Neural cell (in vitro differentiated cells): Measurements from ENCODE around the gene OLFM3.

Experiments used
- POLR2AphosphoS5 ChIP-seq: IDR thresholded peaks from 2 replicates; pipeline ENCODE4 v1.6.1; 2012
- TAF1 ChIP-seq: IDR thresholded peaks from 2 replicates; pipeline ENCODE4 v1.6.1; 2012; ENCODE audit warnings: low read depth
- TF ChIP-seq, protein P1 (sequence below): fragments of 450-650 bp; IDR thresholded peaks from 2 replicates; pipeline ENCODE4 v1.5.1; 2014; ENCODE audit warnings: antibody characterized with exemption, mild to moderate bottlenecking, moderate library complexity; ENCODE audit not compliant: poor library complexity, severe bottlenecking
- TF ChIP-seq, protein P2 (sequence below): IDR thresholded peaks from 2 replicates; pipeline ENCODE4 v1.6.1; 2012; ENCODE audit warnings: borderline replicate concordance

DNA sequence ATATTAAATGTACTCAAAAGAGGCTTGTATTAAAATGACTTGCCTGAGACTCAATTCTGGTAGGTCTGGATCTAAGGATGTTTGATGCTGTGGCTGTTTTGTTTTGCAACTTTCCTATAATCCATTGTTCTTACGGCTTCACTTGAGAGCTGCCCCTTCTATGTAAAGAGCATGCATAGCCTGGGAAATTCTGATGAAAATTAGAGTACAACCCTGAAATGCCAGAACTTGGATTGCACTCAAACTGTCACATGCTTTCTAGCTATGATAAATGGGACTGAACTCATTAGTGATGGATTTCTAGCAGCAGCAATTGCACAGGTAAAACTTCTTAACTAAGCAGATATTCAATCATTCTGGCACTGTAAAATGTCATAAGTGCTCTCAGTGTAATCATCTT, 67.9 kb downstream of the OLFM3 start:
- TF ChIP-seq, protein P1, sequence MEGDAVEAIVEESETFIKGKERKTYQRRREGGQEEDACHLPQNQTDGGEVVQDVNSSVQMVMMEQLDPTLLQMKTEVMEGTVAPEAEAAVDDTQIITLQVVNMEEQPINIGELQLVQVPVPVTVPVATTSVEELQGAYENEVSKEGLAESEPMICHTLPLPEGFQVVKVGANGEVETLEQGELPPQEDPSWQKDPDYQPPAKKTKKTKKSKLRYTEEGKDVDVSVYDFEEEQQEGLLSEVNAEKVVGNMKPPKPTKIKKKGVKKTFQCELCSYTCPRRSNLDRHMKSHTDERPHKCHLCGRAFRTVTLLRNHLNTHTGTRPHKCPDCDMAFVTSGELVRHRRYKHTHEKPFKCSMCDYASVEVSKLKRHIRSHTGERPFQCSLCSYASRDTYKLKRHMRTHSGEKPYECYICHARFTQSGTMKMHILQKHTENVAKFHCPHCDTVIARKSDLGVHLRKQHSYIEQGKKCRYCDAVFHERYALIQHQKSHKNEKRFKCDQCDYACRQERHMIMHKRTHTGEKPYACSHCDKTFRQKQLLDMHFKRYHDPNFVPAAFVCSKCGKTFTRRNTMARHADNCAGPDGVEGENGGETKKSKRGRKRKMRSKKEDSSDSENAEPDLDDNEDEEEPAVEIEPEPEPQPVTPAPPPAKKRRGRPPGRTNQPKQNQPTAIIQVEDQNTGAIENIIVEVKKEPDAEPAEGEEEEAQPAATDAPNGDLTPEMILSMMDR: no peak
- TF ChIP-seq TAF1 (no peak), POLR2AphosphoS5 (no peak)
- TF ChIP-seq, protein P2, sequence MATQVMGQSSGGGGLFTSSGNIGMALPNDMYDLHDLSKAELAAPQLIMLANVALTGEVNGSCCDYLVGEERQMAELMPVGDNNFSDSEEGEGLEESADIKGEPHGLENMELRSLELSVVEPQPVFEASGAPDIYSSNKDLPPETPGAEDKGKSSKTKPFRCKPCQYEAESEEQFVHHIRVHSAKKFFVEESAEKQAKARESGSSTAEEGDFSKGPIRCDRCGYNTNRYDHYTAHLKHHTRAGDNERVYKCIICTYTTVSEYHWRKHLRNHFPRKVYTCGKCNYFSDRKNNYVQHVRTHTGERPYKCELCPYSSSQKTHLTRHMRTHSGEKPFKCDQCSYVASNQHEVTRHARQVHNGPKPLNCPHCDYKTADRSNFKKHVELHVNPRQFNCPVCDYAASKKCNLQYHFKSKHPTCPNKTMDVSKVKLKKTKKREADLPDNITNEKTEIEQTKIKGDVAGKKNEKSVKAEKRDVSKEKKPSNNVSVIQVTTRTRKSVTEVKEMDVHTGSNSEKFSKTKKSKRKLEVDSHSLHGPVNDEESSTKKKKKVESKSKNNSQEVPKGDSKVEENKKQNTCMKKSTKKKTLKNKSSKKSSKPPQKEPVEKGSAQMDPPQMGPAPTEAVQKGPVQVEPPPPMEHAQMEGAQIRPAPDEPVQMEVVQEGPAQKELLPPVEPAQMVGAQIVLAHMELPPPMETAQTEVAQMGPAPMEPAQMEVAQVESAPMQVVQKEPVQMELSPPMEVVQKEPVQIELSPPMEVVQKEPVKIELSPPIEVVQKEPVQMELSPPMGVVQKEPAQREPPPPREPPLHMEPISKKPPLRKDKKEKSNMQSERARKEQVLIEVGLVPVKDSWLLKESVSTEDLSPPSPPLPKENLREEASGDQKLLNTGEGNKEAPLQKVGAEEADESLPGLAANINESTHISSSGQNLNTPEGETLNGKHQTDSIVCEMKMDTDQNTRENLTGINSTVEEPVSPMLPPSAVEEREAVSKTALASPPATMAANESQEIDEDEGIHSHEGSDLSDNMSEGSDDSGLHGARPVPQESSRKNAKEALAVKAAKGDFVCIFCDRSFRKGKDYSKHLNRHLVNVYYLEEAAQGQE: no peak
